Natural killer cell treated with Interleukin-12 subunit alpha and Interleukin-12 subunit beta and Interleukin-15 and Interleukin-18, amount 100 ng/mL, for 72 hours (primary cell): ENCODE results near the gene EXOC3L1. TPM values are rescaled to one million over a fixed set of nuclear protein-coding genes. Genes with fewer than 3 reads are reported as not detected.
A peak's percentile ranks its signal among the peaks of the same experiment; 100 is the strongest.

Source experiments
- ATAC-seq, 2 donors: fragments of 150-1000 bp; cut with Tn5 transposase in 1 of 2; sonication (Bioruptor Pico), chemical (Tn5 transposase) in 1 of 2; 2 replicates each; pipeline ENCODE4 v1.10.0; 2021
- DNase-seq: peaks from one replicate; pipeline ENCODE4 v3.0.0; 2022; ENCODE audit warnings: low spot score
- H3K27ac Mint-ChIP-seq, 2 donors: 1 replicate in 1 of 2; 2 replicates in 1 of 2; pipeline ENCODE4 v1.8.0; 2022; ENCODE audit warnings: mixed read lengths in 2 of 2, mild to moderate bottlenecking in 1 of 2, moderate library complexity in 1 of 2
- H3K27me3 Mint-ChIP-seq, 2 donors: 1 replicate in 1 of 2; 2 replicates in 1 of 2; pipeline ENCODE4 v1.8.0; 2022; ENCODE audit warnings: mixed read lengths in 2 of 2
- H3K36me3 Mint-ChIP-seq: one replicate; pipeline ENCODE4 v1.8.0; 2022; ENCODE audit warnings: mixed read lengths
- H3K4me1 Mint-ChIP-seq, 2 donors: 1 replicate in 1 of 2; 2 replicates in 1 of 2; pipeline ENCODE4 v1.8.0; 2022; ENCODE audit warnings: low read depth in 2 of 2, mixed read lengths in 2 of 2, mild to moderate bottlenecking in 1 of 2
- H3K4me3 Mint-ChIP-seq: one replicate; pipeline ENCODE4 v1.8.0; 2022; ENCODE audit warnings: mixed read lengths
- H3K9me3 Mint-ChIP-seq: 2 replicates; pipeline ENCODE4 v1.8.0; 2022; ENCODE audit warnings: mixed read lengths
- total RNA-seq, 2 donors: library from RNA; stranded (reverse); gene quantifications; one replicate each; pipeline ENCODE4 v1.2.3, GENCODE V29; 2022

EXOC3L1 gene
- total RNA-seq, 2 donors from 2014 or later: 0.38 TPM; not detected in 1

DNA sequence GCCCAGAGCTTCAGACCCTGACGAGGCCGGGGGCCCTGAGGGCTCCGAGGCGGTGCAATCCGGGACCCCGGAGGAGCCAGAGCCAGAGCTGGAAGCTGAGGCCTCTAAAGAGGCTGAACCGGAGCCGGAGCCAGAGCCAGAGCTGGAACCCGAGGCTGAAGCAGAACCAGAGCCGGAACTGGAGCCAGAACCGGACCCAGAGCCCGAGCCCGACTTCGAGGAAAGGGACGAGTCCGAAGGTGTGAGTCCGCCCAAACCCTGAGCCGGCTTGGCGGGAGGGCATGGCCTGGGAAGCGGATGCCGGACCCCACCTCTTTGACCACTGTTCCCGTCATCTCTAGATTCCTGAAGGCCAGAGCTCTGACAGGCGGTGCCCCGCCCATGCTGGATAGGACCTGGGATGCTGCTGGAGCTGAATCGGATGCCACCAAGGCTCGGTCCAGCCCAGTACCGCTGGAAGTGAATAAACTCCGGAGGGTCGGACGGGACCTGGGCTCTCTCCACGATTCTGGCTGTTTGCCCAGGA, 15.2 kb downstream of the EXOC3L1 start:
- Mint-ChIP-seq H3K4me3 (no peak overlapping the region), H3K36me3 (no peaks in the 10 kb centered on the region)

DNA sequence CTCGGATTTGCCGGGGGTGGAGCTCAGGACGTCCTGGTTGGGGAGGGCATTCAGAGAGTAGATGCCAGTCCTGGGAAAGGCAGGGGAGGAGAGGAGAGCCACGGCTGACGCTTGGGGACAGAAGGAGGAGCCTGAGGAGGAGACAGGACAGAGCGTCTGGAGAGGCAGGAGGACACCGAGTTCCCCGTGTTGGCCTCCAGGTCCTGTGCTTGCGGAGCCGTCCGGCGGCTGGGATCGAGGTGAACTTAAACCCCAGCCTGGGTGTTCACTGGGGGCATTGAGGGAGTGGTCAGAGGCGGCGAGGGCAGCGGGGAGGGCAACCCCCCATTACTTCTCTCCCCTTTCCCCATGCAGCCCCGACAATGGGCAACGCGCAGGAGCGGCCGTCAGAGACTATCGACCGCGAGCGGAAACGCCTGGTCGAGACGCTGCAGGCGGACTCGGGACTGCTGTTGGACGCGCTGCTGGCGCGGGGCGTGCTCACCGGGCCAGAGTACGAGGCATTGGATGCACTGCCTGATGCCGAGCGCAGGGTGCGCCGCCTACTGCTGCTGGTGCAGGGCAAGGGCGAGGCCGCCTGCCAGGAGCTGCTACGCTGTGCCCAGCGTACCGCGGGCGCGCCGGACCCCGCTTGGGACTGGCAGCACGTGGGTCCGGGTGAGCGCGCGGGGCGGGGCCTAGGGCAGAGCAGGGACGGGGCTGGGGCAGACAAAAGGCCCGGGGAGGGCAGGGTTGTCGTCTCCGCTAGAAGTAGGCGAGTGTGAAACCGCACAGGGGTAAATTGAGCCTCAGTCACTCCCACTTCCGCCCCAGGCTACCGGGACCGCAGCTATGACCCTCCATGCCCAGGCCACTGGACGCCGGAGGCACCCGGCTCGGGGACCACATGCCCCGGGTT, 15.9 kb downstream of the EXOC3L1 start:
- Mint-ChIP-seq H3K27ac (peak overlapping the region; percentile 57 to 81), H3K4me1 (peaks cover 47 to 51% of the 10 kb centered on the region in 2 donors), H3K9me3 (no peaks in the 10 kb centered on the region), H3K27me3 (peaks cover 28 to 29% of the 10 kb centered on the region in 2 donors), H3K36me3 (no peaks in the 10 kb centered on the region), H3K4me3 (peak overlapping the region; percentile 85)
- ATAC-seq (peak; percentile 83 to 84), DNase-seq (peak; percentile 88)

More for the DNA sequence above, 15.2 kb downstream of the EXOC3L1 start:
- peaks cover 47 to 49% of the 10 kb centered on the region in 2 donors for H3K4me1 Mint-ChIP-seq
- DNase-seq (no peak), ATAC-seq (no peak)
- H3K27me3 Mint-ChIP-seq: peaks cover 27 to 29% of the 10 kb centered on the region in 2 donors
- H3K27ac Mint-ChIP-seq: no peak overlapping the region
- H3K9me3 Mint-ChIP-seq: no peaks in the 10 kb centered on the region

DNA sequence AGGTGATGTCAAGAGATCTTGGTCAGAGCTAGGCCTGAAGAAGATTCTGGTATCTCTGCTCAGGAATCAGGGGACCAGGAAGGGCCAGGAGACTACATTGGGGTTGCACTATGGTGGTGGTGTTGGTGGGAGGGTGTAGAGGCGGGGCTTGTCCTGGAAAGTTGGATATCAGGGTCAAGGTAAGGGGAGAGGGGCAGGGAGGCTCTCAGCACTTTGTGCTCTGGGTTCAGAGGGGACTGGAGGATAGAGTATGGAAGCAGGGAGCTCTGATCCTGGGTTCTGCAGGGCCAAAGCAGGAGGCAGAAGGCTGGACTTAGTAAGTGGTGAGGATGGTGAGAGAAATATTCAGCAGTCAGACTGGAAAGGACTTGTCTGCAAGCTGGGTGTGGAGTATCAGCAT, 16.6 kb downstream of the EXOC3L1 start:
- H3K4me1 Mint-ChIP-seq: peaks cover 41 to 45% of the 10 kb centered on the region in 2 donors
- ATAC-seq: no peak

DNA sequence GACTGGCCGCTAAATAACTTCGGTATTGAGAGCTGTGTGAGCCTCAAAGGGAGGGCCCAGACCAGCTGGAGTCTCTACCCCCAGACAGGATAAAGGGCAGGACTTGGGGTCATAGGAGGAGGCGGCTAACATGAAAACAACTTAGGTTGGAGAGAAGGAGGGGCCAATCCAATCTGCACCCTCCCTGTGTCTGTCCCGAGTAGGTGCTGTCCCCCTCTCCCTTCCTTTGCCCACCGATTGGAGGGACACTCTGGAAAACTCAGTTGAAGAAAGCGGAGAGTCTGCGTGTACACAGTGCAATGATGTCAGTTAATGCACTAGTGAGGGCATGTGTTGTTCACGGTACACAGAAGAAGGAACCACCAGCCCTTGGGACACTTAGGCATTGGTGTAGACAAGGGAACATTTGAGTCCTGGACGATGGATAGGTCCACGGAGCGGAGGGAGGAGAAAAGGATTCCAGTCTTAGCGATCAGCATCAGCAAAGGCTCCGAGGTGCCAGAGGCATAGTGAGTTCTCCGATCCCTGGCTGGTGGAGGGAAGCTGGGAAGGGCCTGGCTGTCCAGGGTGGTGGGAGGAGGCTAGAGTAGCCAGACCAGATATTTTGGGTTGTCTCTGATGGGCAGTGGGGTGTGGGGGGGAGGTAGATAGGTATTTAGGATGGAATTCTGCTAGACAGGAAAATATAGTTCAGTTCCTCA, 18.8 kb downstream of the EXOC3L1 start:
- ATAC-seq: no peak
- DNase-seq: no peak
- H3K4me3 Mint-ChIP-seq: peak overlapping the region; percentile 85
- no peaks in the 10 kb centered on the region for H3K36me3 Mint-ChIP-seq
- H3K9me3 Mint-ChIP-seq: no peaks in the 10 kb centered on the region
- H3K27me3 Mint-ChIP-seq: peaks cover 28 to 38% of the 10 kb centered on the region in 2 donors
- H3K4me1 Mint-ChIP-seq: peaks cover 32 to 40% of the 10 kb centered on the region in 2 donors
- peak overlapping the region; percentile 37 to 69 for H3K27ac Mint-ChIP-seq

More for the DNA sequence above, 16.6 kb downstream of the EXOC3L1 start:
- Mint-ChIP-seq H3K36me3 (no peaks in the 10 kb centered on the region), H3K4me3 (peak overlapping the region; percentile 85), H3K27ac (peak overlapping the region; percentile 57 to 81), H3K9me3 (no peaks in the 10 kb centered on the region), H3K27me3 (peaks cover 31 to 32% of the 10 kb centered on the region in 2 donors)
- no peak for DNase-seq

DNA sequence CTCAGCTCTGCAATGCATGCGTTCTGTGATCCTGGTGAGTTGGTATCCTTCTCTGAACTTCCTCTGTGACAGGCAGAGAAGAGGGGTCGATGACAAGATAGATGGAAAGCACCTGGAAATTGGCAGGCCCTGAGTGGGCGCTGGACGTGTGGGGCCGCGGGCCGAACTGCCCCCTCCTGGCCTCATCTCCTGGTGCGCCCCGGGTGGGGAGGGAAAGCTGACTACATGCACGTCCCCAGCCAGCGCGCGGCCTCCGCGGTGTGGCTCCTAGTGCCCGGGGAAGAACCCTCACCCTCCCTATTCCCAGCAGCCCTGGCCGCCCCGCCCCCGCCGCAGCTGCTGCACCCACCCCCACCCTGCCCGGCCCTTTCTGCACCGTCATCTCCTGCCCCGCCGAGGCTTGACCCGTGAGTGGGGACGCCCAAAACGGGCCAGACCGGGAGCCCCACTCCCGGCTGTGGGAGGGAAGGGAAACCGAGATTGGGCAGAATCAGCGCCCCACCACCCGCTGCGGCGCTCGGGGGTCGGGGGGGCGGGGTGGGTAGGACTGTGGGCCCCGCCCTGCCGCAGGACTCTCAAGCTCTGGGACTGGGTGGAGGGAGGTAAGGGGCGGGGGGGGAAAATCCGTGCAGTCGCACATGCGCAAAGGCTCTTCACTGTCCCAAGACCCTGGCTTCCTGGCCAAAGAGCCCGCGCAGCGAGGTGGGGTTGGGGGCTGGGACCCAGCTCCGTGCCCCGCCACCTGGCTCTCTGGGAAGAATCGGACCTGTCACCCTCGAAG, 19.6 kb downstream of the EXOC3L1 start, which contains the start of gene NOL3:
TSS of gene NOL3 (plus strand) at position 371 of the 781 bp plus-strand sequence.
- no peaks in the 10 kb centered on the region for H3K36me3 Mint-ChIP-seq
- H3K9me3 Mint-ChIP-seq: no peaks in the 10 kb centered on the region
- DNase-seq: peak; percentile 84
- H3K4me1 Mint-ChIP-seq: peaks cover 32 to 41% of the 10 kb centered on the region in 2 donors
- peak within 1 kb of the TSS; percentile 69 to 89 for H3K27ac Mint-ChIP-seq
- H3K27me3 Mint-ChIP-seq: peaks cover 28 to 38% of the 10 kb centered on the region in 2 donors
- peak within 1 kb of the TSS; percentile 85 for H3K4me3 Mint-ChIP-seq
- ATAC-seq: peak; percentile 54 to 80

DNA sequence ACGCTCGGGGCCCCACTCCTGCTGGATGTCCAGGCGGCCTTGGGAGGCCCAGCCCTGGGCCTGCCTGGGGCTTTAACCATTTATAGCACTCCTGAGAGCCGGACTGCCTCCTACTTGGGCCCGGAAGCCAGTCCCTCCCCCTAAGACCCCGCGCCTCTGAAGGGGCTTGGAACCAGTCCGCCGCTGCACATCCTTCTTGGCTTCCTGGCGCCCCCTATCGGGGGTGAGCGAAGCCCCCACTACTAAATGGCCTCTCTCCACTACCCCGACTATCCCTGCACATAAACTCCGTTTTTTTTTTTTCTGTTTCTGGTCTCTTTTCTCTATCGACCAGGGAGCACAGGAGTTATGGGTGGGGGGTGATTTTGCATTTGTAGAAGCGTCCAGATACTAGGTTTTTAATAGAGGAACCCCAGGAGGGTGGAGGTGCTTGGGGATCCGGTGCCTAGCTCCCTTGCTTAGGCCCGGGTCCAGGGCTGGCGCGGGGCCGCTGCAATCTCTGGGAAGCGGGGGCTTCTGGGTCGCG, 20.2 kb downstream of the EXOC3L1 start:
- DNase-seq: no peak
- Mint-ChIP-seq H3K4me1 (peaks cover 32 to 44% of the 10 kb centered on the region in 2 donors), H3K27ac (peak overlapping the region; percentile 55 to 89), H3K4me3 (peak overlapping the region; percentile 85), H3K27me3 (peaks cover 33 to 38% of the 10 kb centered on the region in 2 donors), H3K36me3 (no peaks in the 10 kb centered on the region), H3K9me3 (no peaks in the 10 kb centered on the region)
- no peak for ATAC-seq

DNA sequence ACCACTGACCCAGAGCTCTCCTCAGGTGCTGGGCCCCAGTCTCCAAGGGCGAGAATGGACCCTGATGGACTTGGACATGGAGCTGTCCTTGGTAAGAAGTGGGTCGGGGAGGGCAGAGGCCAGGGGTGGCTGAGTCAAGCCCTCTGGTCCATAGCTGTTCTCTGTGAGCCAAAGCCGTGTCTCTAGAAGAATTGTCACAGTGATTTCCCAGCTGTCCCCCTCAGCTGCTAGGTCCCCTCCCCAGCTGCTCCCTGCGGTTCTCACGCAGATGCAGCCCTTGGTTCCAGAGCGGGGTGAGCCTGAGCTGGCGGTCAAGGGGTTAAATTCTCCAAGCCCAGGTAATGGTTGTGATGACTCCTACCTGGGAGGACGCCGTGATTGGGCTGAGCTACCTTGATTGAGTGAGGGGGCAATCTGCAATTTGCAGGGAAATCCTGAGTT, 20.9 kb downstream of the EXOC3L1 start:
- H3K4me3 Mint-ChIP-seq: no peak overlapping the region

DNA sequence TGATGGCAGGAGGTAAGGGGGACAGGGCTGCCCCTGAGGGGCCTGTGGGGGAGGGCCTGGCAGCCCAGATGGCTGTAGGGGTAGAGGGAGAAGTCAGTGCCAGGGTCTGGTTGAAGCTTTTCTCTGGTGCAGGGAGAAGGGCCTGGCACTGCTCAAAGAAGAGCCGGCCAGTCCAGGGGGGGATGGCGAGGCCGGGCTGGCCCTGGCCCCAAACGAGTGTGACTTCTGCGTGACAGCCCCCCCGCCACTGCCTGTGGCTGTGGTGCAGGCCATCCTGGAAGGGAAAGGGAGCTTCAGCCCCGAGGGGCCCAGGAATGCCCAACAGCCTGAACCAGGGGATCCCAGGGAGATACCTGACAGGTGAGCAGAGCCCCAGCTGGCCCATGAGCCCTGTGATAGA, 22.3 kb downstream of the EXOC3L1 start:
- Mint-ChIP-seq H3K4me1 (peaks cover 20 to 35% of the 10 kb centered on the region in 2 donors), H3K4me3 (no peak overlapping the region)

More for the DNA sequence above, 20.9 kb downstream of the EXOC3L1 start:
- DNase-seq: no peak
- Mint-ChIP-seq H3K27me3 (peaks cover 33 to 38% of the 10 kb centered on the region in 2 donors), H3K27ac (no peak overlapping the region), H3K36me3 (no peaks in the 10 kb centered on the region), H3K4me1 (peaks cover 32 to 46% of the 10 kb centered on the region in 2 donors), H3K9me3 (no peaks in the 10 kb centered on the region)
- no peak for ATAC-seq

DNA sequence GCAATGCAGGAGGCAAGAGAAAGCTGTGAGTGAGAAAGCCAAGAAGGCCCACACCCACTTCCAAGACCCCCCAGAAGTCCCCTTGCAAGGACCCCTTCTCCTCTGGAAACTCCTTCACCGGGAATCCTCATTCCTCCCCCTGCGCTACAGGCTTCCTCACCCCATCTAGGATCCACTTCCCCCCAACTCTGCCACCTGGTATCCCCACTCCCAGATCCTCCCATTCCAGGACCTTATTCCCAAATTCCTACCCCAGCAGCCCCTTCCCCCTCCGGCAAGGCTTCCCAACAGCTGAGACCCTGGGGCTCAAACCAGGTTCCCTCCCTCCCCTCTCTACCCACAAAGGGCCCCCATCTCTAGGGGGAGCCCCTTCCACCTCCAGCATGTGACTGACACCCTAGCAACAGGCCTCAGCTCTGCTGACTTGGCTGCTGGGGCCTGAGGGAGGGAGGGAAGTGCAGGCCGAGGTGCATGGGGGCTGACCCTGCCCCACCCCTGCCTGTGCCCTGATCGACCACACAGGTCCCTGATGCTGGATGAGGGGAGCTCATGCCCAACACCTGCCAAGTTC, 23.3 kb downstream of the EXOC3L1 start:
- ATAC-seq: no peak
- no peak overlapping the region for H3K4me3 Mint-ChIP-seq
- H3K36me3 Mint-ChIP-seq: no peaks in the 10 kb centered on the region
- no peaks in the 10 kb centered on the region for H3K9me3 Mint-ChIP-seq
- no peak overlapping the region for H3K27ac Mint-ChIP-seq
- H3K27me3 Mint-ChIP-seq: peaks cover 26 to 34% of the 10 kb centered on the region in 2 donors
- DNase-seq: no peak
- peaks cover 16 to 32% of the 10 kb centered on the region in 2 donors for H3K4me1 Mint-ChIP-seq

More for the DNA sequence above, 22.3 kb downstream of the EXOC3L1 start:
- Mint-ChIP-seq H3K9me3 (no peaks in the 10 kb centered on the region), H3K27ac (no peak overlapping the region), H3K27me3 (peaks cover 27 to 38% of the 10 kb centered on the region in 2 donors), H3K36me3 (no peaks in the 10 kb centered on the region)
- ATAC-seq (no peak), DNase-seq (no peak)

DNA sequence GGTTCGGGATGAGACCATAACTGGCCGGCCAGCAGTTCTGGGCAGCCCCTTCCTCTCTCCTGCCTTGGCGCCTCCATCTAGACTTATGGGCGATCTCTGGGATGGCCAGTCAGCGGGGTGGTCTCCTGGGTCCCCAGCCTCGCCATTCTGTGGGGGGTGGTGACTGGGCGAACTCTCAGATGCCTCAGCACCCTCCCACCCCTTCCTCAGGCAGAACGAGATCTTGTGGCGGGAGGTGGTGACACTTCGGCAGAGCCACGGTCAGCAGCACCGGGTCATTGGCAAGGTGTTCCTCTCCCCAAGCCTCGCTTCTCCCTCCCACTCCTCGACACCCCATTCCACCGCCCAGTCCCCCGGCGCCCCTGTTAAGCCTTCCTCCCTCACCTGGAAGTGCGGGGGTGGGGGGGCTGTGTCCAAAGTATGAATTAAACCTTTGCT, 23.8 kb downstream of the EXOC3L1 start:
- Mint-ChIP-seq H3K4me1 (peaks cover 12 to 28% of the 10 kb centered on the region in 2 donors), H3K36me3 (no peaks in the 10 kb centered on the region), H3K27me3 (peaks cover 21 to 28% of the 10 kb centered on the region in 2 donors), H3K4me3 (no peak overlapping the region), H3K9me3 (no peaks in the 10 kb centered on the region), H3K27ac (no peak overlapping the region)
- DNase-seq: no peak
- ATAC-seq: no peak

DNA sequence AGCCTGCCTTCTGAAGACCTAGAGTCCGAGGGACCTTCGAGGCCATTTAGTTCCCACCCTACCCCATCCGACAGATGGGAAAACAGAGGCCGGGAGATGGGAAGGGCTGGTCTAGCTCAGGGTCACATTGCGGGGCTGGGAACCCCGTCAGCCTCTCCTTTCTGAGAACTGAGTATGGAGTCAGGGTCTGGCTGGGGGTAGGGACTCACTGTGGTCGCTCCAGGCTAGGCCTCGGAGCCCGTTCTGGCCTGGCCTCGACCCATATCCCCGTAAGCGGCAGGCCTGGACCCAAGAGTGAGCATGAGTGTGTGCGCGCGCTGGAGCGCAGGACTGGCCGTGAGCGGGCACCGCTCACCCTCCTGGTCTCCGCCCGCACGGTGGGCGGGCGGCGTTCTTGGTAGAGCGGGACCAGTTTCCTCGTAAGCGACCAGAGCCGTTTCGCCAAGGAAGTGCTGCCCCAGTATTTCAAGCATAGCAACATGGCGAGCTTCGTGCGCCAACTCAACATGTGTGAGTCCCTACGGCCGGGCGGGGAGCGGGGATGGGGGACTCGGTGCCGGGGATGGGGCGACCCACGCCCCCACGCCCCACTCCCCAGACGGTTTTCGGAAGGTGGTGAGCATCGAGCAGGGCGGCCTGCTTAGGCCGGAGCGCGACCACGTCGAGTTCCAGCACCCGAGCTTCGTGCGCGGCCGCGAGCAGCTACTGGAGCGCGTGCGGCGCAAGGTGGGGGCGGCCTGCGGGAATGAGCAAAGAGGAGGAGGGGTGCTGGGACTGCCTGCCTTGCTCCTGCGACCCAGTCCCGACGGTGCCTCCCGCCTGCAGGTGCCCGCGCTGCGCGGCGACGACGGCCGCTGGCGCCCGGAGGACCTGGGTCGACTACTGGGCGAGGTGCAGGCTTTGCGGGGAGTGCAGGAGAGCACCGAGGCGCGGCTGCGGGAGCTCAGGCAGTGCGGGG, 24.5 kb downstream of the EXOC3L1 start:
- no peak for ATAC-seq
- Mint-ChIP-seq H3K4me3 (peak overlapping the region; percentile 32), H3K36me3 (no peaks in the 10 kb centered on the region), H3K27ac (no peak overlapping the region), H3K4me1 (peaks cover 11 to 30% of the 10 kb centered on the region in 2 donors), H3K27me3 (peaks cover 19 to 24% of the 10 kb centered on the region in 2 donors), H3K9me3 (no peaks in the 10 kb centered on the region)
- DNase-seq: no peak
